K562 (cell line): Measurements from ENCODE around the gene PYGB. TPM values are rescaled to one million over a fixed set of nuclear protein-coding genes. Genes with fewer than 3 reads are reported as not detected.

Source experiments
- CC2D1A ChIP-seq: fragments of 450-650 bp; IDR thresholded peaks from 2 replicates; pipeline ENCODE4 v1.6.1; 2017; ENCODE audit warnings: mild to moderate bottlenecking
- ELF1 ChIP-seq: fragments of 200-800 bp; sonication (Bioruptor generic); IDR thresholded peaks from 2 replicates; pipeline ENCODE4 v1.6.1; 2016; ENCODE audit warnings: missing genetic modification characterization, missing compliant biosample characterization
- GATAD2A ChIP-seq: fragments of 450-650 bp; IDR thresholded peaks from 2 replicates; pipeline ENCODE4 v1.6.1; 2017
- HMGN3 ChIP-seq: IDR thresholded peaks from 2 replicates; pipeline ENCODE4 v1.6.1; 2011; ENCODE audit warnings: borderline replicate concordance, low read depth, mild to moderate bottlenecking, mixed read lengths, low read length; ENCODE audit not compliant: insufficient read length; ENCODE audit errors: extremely low read depth
- KDM2B ChIP-seq: fragments of 250-450 bp; sonication (Bioruptor Pico); IDR thresholded peaks from 2 replicates; pipeline ENCODE4 v1.8.0; 2021; ENCODE audit warnings: mild to moderate bottlenecking, moderate library complexity
- MCM5 ChIP-seq: fragments of 450-650 bp; IDR thresholded peaks from 2 replicates; pipeline ENCODE4 v1.6.1; 2016; ENCODE audit warnings: low read depth
- NFE2 ChIP-seq: IDR thresholded peaks from 2 replicates; pipeline ENCODE4 v1.6.1; 2014; ENCODE audit warnings: antibody characterized with exemption, low read depth
- PHB ChIP-seq: fragments of 250-450 bp; sonication (Bioruptor Pico); IDR thresholded peaks from 2 replicates; pipeline ENCODE4 v1.5.0; 2021
- PHF20 ChIP-seq: fragments of 450-650 bp; IDR thresholded peaks from 2 replicates; pipeline ENCODE4 v1.6.1; 2018; ENCODE audit not compliant: partially characterized antibody
- POLR2B ChIP-seq: fragments of 450-650 bp; IDR thresholded peaks from 2 replicates; pipeline ENCODE4 v1.6.1; 2018; ENCODE audit warnings: low read depth; ENCODE audit not compliant: partially characterized antibody
- POLR3A ChIP-seq: IDR thresholded peaks from 2 replicates; pipeline ENCODE4 v1.6.1; 2011; ENCODE audit warnings: borderline replicate concordance, mild to moderate bottlenecking, moderate library complexity; ENCODE audit not compliant: insufficient read length, insufficient read depth; ENCODE audit errors: extremely low read depth
- RHOXF2B ChIP-seq: fragments of 250-450 bp; sonication (Bioruptor Pico); conservative IDR thresholded peaks from 2 replicates; pipeline ENCODE4 v1.5.1; 2021
- SMARCB1 ChIP-seq: IDR thresholded peaks from 2 replicates; pipeline ENCODE4 v1.6.1; 2011; ENCODE audit warnings: improper control_type of control experiment, low read depth; ENCODE audit not compliant: insufficient read length
- SMARCE1 ChIP-seq: fragments of 450-650 bp; IDR thresholded peaks from 2 replicates; pipeline ENCODE4 v1.7.1; 2016; ENCODE audit warnings: mild to moderate bottlenecking
- SP2 ChIP-seq: IDR thresholded peaks from 2 replicates; pipeline ENCODE4 v1.6.1; 2011; ENCODE audit warnings: mild to moderate bottlenecking, low read depth, low read length, moderate library complexity; ENCODE audit not compliant: poor library complexity, severe bottlenecking; ENCODE audit errors: extremely low read depth
- SRSF1 ChIP-seq: fragments of 200-400 bp; formaldehyde crosslinking; IDR thresholded peaks from 2 replicates; pipeline ENCODE4 v1.6.1; 2017; ENCODE audit warnings: mild to moderate bottlenecking, low read depth, low read length, moderate library complexity
- TCF15 ChIP-seq: fragments of 250-450 bp; sonication (Bioruptor Pico); IDR thresholded peaks from 2 replicates; pipeline ENCODE4 v1.8.0; 2022; ENCODE audit warnings: moderate library complexity, mild to moderate bottlenecking, inconsistent platforms
- ZNF143 ChIP-seq: sonication (generic); formaldehyde crosslinking; IDR thresholded peaks from 2 replicates; pipeline ENCODE4 v1.9.0; 2022; ENCODE audit warnings: mild to moderate bottlenecking, missing genetic modification reagents
- ZNF197 ChIP-seq: fragments of 200-800 bp; sonication (Bioruptor generic); IDR thresholded peaks from 2 replicates; pipeline ENCODE4 v1.6.1; 2016; ENCODE audit warnings: low read depth, missing genetic modification characterization, missing compliant biosample characterization
- ZNF212 ChIP-seq: fragments of 450-650 bp; formaldehyde crosslinking; IDR thresholded peaks from 2 replicates; pipeline ENCODE4 v1.4.0; 2020; ENCODE audit warnings: mild to moderate bottlenecking
- ZNF79 ChIP-seq: fragments of 250-450 bp; sonication (Bioruptor Pico); IDR thresholded peaks from 2 replicates; pipeline ENCODE4 v1.4.0; 2020; ENCODE audit warnings: low read depth, mild to moderate bottlenecking, moderate library complexity
- polyA plus RNA-seq, 8 experiments: library from polyadenylated mRNA; depleted of rRNA in 4 of 8; stranded (reverse) in 5 of 8; unstranded in 3 of 8; fragments of >200 nt; fragmentation: Nextera tagmentation in 2 of 8; fragmentation: Illumina TruSeq in 1 of 8; extraction: Ambion mirVana in 2 of 8; extraction: Trizol in 1 of 8; gene quantifications; 2 replicates each; pipeline versions ENCODE4 v1.2.1 to v1.2.3, GENCODE V29; 2011 to 2014; ENCODE audit warnings: inconsistent platforms in 1 of 8, missing spikeins in 1 of 8
- total RNA-seq, 7 experiments: library from RNA; depleted of rRNA in 6 of 7; stranded (reverse); fragments of >200 nt in 6 of 7; fragmentation: Illumina TruSeq in 2 of 7; extraction: Trizol in 2 of 7; gene quantifications; 2 replicates each; pipeline versions ENCODE4 v1.2.1 to v1.2.3, GENCODE V29; 2011 to 2021; ENCODE audit warnings: low replicate concordance in 1 of 7
- TF ChIP-seq, protein P1 (sequence below): fragments of 150-350 bp; conservative IDR thresholded peaks from 2 replicates; pipeline ENCODE4 v1.6.1; 2014; ENCODE audit warnings: low read length
- TF ChIP-seq, protein P2 (sequence below): IDR thresholded peaks from 2 replicates; pipeline ENCODE4 v1.6.1; 2014; ENCODE audit warnings: antibody characterized with exemption
- TF ChIP-seq, protein P3 (sequence below): fragments of 450-650 bp; IDR thresholded peaks from one replicate; pipeline ENCODE4 v1.6.1; 2018; ENCODE audit warnings: mild to moderate bottlenecking, moderate library complexity; ENCODE audit not compliant: partially characterized antibody

Gene PYGB
- total and polyA plus RNA-seq, 9 of the 15 experiments (the other 6 are each of a cell fraction or from before 2014, with no cell fraction given): 0.34 to 18.0 (median 9.8) TPM

- TF ChIP-seq, protein P1, sequence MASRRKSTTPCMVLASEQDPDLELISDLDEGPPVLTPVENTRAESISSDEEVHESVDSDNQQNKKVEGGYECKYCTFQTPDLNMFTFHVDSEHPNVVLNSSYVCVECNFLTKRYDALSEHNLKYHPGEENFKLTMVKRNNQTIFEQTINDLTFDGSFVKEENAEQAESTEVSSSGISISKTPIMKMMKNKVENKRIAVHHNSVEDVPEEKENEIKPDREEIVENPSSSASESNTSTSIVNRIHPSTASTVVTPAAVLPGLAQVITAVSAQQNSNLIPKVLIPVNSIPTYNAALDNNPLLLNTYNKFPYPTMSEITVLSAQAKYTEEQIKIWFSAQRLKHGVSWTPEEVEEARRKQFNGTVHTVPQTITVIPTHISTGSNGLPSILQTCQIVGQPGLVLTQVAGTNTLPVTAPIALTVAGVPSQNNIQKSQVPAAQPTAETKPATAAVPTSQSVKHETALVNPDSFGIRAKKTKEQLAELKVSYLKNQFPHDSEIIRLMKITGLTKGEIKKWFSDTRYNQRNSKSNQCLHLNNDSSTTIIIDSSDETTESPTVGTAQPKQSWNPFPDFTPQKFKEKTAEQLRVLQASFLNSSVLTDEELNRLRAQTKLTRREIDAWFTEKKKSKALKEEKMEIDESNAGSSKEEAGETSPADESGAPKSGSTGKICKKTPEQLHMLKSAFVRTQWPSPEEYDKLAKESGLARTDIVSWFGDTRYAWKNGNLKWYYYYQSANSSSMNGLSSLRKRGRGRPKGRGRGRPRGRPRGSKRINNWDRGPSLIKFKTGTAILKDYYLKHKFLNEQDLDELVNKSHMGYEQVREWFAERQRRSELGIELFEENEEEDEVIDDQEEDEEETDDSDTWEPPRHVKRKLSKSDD: no peak
- TF ChIP-seq SRSF1 (no peak), ZNF197 (peak; percentile 80; the same call in 1 of the 2 replicates), POLR3A (no peak), SMARCB1 (no peak), PHB (CRISPR knock-in tag) (no peak), CC2D1A (no peak), NFE2 (0 out of 2 replicates have a peak, but pooled peaks have one; percentile 35), TCF15 (no peak), ZNF79 (no peak), ELF1 (tag) (no peak), SP2 (no peak), HMGN3 (no peak), MCM5 (no peak), PHF20 (no peak), RHOXF2B (0 out of 2 replicates have a peak, but pooled peaks have one; percentile 28), KDM2B (CRISPR knock-in tag) (no peak), SMARCE1 (peak; percentile 92), ZNF212 (CRISPR knock-in tag) (no peak), POLR2B (no peak), ZNF143 (CRISPR knock-in tag) (no peak), GATAD2A (no peak)
- TF ChIP-seq, protein P2, sequence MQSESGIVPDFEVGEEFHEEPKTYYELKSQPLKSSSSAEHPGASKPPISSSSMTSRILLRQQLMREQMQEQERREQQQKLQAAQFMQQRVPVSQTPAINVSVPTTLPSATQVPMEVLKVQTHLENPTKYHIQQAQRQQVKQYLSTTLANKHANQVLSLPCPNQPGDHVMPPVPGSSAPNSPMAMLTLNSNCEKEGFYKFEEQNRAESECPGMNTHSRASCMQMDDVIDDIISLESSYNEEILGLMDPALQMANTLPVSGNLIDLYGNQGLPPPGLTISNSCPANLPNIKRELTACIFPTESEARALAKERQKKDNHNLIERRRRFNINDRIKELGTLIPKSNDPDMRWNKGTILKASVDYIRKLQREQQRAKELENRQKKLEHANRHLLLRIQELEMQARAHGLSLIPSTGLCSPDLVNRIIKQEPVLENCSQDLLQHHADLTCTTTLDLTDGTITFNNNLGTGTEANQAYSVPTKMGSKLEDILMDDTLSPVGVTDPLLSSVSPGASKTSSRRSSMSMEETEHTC: no peak
- TF ChIP-seq, protein P3, sequence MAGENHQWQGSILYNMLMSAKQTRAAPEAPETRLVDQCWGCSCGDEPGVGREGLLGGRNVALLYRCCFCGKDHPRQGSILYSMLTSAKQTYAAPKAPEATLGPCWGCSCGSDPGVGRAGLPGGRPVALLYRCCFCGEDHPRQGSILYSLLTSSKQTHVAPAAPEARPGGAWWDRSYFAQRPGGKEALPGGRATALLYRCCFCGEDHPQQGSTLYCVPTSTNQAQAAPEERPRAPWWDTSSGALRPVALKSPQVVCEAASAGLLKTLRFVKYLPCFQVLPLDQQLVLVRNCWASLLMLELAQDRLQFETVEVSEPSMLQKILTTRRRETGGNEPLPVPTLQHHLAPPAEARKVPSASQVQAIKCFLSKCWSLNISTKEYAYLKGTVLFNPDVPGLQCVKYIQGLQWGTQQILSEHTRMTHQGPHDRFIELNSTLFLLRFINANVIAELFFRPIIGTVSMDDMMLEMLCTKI: no peak
Measured at GRCh38 chr20:25237610-25238318, 10.1 kb upstream of the PYGB start (continued).
